DMS153 treated with DMSO at 0.1 percent for 48 hours (cell line): ENCODE measurements around the gene FANCB.

Experiments used
- DNase-seq: peaks from one replicate; lab custom pipeline; 2025; ENCODE audit not compliant: unreplicated experiment; lab: John Stamatoyannopoulos, UW

Gene FANCB

DNA sequence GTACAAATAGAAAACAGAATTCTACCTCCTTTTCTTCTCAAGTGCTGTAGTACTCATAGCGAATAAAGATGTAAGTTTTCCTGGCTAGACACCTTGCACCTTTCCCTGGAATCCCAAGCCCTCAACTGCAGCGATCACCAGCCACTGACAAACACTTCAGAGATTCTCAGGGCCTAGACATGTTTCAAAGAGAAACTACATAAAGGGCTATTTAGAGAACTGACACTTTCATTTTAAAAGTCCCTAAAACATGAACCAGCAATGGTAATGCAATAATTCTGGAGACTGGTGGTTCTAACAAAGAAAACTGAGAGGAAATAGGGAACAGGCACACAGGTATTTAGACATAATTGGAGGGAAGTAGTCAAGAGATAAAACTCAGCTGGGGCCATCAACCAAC lies 35.7 kb downstream of the FANCB start:
- DNase-seq: no peak

DNA sequence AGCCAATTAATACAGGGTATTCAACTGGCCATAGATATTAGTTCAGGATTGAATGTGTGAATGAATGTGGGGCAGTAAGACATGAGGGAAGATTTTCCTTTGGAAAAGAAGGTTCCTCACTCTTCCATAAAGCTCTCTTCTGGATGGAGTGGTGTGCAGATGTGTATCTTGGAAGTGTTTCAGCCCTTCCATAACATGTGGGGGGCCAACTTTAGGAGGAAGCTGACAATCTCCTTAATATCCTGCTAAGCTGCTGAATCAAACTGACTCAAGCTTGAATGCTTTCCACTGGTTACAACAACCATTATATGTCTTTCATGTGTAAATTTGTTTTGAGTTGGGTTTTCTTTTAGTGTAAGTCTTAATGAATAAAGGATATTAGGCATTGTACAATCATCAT lies 40.3 kb downstream of the FANCB start:
- DNase-seq: no peak

DNA sequence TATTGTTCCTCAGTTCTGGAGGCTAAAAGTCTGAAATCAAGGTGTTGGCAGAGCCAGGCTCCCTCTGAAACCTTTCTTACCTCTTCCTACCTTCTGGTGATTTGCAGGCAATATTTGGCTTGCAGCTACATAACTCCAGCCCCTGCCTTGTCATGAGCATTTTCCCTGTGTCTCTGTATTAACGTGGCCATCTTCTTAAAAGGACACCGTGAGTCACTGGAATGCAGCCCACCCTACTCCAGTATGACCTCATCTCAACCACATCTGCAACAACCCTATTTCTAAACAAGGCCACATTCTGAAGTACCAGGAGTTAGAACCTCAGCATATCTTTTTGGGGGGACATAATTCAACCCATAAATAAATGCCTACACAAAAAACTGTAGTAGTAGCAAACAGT lies 40.7 kb downstream of the FANCB start:
- no peak for DNase-seq

DNA sequence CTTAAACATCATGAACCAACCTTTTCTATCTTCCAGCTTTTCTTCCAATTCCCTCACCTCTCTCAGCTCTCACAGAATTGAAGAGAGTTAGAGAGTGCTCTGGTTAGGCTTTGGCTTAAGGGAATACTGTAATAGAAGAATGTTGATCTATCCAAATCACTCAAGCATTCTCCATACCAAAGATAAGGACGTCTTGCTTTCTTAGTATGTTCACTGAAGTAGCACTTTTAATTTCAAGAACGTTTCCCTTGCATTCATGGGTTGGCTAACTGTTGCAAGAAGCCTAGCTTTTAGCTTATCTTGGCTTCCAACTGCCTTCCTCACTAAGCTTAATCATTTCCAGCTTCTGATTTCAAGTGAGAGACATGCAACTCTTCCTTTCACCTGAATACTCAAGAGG lies 43.2 kb downstream of the FANCB start:
- no peak for DNase-seq

DNA sequence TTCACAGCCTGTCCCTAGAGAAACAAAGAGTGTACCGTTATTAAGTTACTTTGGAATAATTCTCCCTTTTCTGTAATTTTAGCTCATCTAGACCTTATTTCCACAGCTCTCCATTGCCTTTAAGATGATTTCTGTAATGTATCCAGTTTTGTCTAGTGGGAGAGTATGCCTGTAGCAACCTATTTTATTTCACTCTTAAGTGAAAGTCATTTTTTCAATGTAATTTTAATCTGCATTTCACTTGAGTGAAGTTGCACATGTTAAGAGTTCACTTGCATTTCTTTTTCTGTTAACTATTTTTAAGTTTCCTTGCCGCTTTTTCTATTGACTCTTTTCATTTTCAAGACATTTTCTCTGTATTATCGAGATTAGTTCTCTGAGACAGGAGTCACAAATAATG lies 46.5 kb downstream of the FANCB start:
- DNase-seq: no peak

GRCh38 chrX:14825851-14826250 lies 47.0 kb downstream of the FANCB start:
- no peak for DNase-seq

DNA sequence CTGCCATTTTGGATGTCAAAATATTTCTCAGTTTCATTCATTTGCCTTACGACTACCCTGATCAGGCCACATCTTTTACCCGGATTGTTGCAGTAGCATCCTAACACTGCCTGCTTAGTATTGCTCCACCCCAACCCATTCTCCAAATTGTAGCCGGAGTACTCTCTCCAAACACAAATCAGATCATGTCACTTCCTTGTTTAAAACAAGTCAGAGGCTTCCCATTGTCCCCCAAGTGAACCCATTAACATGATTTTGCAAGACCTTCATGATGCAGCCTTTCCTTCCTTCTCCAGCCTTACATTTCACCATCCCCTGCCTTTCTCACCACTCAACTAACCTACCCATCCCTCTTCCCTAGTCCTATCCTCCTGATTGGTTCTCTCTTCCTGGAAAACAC lies 53.1 kb downstream of the FANCB start:
- DNase-seq: no peak

GRCh38 chrX:14817571-14817970 lies 55.3 kb downstream of the FANCB start:
- DNase-seq: no peak

- no peak for DNase-seq
These were observed 69.7 kb downstream of the FANCB start for GRCh38 chrX:14802943-14803710.

- DNase-seq: no peak
These were observed 71.7 kb downstream of the FANCB start for GRCh38 chrX:14801136-14801535.

DNA sequence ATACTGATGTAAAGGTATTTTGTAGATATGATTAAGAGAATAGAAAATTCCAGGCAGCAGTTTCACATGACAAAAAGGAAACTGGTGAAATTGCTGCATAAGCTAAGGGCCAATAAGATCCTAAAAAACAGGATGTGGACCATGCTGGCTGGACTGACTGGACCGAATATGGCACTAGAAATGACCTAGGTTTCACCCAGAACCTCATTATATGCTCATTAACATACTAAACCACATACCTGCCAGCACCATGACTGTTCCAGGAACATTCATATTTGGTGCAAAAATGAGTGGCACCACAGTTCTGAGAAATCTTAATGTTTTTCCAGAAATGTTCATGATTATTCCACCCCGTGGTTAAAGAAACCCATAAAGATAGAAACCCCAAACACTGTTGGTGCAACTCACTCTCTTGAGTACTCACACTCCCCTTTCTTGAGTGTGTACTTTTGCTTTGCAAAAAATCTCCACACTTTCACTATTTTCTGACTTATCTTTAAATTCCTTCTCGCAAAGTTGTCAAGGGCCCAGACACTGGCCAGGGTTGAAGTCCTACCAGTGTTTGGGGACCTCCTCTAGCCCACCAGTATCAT lies 74.0 kb downstream of the FANCB start:
- no peak for DNase-seq
